Measurements from ENCODE around the gene USP25.
A peak's percentile ranks its signal among the peaks of the same experiment; 100 is the strongest.

Gene USP25

DNA sequence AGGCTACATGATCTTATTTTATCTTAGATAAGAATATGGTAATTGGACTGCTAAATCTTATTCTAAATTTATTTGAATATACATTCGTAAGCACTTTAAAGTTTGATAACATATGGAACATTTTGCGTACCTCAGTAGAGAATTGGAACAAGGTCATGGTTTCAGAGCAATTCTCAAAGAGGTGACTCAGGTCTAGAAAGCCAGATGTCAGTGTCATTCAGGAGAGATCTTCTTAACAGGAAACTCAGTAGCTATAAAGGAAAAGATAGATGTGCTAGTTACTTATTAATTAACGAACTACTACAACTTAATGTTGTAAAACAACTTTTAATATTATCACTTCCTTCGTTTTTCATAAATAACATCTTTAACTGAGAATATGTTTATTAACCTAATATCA lies 142.5 kb downstream of the USP25 start:
- DNase-seq: no peak

GRCh38 chr21:15874615-15875014 lies 144.8 kb downstream of the USP25 start:
- DNase-seq: no peak

DNA sequence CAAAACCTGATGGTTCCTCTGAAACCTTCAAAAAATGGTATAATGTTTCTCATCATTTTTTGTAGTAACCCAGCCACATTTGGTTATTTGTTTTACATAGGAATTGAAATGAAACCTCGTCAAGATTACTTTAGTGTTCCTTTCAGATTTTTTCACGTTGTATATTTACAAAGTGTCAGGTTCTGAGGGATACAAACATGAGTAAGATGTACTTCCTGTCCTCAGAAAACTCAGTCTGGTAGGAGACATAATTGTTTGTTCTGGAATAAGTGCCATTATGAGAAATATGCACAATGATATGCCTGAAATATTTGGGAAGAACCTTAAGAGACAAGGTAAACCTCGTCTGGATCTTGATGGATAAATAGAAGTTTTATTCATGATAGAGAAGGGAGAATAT lies 145.5 kb downstream of the USP25 start:
- no peak for DNase-seq

GRCh38 chr21:15893902-15894301 lies 164.1 kb downstream of the USP25 start:
- DNase-seq: no peak

DNA sequence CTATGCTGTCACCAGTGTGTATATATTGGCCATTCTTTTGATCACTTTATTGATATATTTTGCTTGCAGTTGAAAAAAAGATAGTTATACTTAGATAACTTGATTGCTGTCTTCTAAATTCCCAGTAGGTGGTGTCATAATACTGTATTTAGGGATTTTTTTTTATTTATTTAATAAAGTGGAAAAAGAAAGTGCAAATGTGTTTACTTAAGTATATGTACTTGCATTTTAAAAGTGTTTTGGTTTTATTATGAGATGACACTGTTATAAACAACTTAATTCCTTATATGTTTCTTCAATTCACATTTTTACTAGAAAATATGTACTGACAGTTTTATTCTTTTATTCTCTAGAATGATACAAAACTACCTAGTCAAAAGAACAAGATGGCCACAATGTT lies 164.8 kb downstream of the USP25 start:
- peak; percentile 33 for DNase-seq

DNA sequence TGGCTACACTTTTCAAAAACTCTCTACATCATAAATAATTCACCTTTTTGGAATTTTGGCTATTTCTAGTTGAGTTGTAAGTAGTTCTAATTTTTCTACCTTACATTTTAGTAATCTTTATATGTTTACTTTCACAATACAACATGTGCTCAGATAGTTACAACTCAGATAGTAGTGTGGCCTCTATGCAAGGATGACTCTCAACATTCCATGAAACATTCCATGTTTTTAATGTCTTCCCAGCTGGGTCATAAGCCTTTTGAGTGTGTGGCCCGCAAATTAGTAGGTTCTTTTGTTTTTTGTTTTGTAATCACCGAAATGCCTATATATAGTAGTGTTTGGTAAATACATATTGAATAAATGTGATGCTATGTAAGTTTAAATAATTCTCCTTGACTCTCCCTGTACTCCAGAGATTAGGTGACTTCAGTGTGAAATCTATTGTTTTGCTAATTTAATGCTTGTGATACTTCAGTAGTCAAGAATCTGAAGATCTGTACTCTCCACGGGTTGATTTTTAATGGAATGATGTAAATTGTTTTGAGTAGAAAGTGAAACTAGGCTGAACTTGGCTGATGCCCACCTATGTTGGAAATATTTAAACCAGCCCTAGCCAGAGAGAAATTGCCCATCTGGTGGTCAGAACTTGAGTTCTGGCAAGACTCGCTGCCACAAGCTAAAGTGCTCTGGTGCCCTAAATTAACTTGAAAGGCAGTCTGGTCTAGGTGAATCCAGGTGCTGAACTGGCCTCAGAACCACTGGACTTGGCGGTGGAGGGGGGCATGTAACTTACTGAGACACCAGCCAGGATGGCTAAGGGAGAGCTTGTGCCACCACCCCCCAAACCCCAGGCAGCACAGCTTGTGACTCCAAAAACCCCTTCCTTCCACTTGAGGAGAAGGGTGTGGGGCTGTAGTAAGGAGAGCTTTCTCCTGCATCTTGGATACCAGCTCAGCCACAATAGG lies 165.6 kb downstream of the USP25 start:
- DNase-seq: no peak

- DNase-seq: no peak
These were observed 166.7 kb downstream of the USP25 start for GRCh38 chr21:15896501-15896900.

DNA sequence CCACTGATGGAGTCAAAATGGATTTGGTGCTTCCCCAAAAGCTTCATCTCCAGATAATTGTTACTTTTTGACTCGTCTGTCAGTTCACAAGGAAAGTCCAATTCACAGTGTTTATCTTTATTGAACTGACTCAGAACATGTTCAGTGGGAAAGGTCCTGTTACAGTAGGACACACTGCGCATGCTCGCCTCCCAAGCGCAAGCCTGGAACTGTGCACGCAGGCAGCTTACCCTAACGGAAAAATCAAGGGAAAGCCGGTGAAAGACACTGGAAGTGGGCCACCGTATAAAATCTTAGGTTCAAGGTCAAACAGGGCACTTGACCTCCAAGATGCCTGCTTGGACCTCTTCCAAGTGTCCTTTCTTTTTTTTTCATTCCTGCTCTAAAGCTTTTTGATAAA lies 174.6 kb downstream of the USP25 start:
- no peak for DNase-seq

DNA sequence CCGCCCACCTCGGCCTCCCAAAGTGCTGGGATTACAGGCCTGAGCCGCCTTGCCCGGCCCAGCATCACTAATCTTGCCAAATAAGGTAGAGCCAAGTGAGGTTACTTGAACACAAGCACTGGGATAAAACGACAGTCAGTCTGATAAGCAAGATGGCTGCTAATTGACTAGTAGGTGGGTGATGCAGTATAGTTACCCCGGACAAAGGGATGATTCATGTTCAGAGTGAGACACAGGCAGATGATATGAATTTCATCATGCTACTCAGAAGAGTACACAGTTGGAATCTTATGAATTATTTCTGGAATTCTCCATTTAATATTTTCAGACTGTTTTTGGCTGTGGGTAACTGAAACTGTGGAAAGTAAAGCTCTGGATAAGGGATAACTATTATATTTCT lies 178.4 kb downstream of the USP25 start:
- DNase-seq: no peak

- no peak for DNase-seq
These were observed 198.4 kb downstream of the USP25 start for GRCh38 chr21:15928196-15928595.

DNA sequence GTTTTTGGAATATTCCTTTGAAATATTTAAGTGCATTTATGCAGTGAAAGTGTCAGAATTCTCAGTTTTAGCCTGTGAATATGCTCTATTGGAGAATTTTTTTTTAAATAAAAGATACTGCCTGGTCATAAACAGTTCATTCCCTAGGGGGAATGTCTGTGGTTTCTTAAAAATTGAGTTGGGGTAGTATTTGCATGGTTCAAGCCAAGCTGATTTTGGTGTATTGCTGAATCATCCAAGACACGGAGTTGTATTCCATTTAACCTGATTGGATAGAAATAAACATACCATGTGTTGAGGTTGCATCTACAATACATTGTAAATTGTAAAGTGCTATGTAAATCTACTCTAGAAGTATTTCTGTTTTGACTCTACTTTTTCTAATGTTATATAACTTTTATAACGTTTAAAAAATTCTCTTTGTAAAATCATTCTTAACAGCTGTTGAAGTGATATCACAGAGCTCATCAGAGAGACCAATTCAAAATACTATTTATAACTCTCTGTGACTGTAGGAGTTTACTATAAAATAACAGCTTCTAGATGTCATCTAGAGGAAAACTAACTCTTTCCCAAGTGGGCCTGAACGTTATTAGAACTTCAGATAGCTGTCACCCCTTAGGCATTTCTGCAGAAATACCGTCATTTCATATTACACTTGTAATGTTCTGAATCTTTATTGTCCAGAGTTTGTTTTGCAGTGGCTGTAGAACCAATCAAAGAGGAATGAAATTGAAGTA lies 199.1 kb downstream of the USP25 start:
- no peak for DNase-seq

- no peak for DNase-seq
These were observed 199.8 kb downstream of the USP25 start for GRCh38 chr21:15929536-15929935.

Measured in NCI-H1105 treated with DMSO at 0.1 percent for 48 hours (cell line).